Gastrocnemius medialis (tissue), 4 donors: ENCODE data around the gene RXYLT1. TPM values are rescaled to one million over a fixed set of nuclear protein-coding genes. Genes with fewer than 3 reads are reported as not detected.

Experiments used
- ATAC-seq, 2 donors: fragments of 150-250 bp; one replicate each; pipeline ENCODE4 v1.9.1; 2016
- DNase-seq, 2 donors: peaks; one replicate each; pipeline ENCODE4 v3.0.0-alpha.2; 2019
- H3K27ac ChIP-seq, 4 donors: fragments of 200-600 bp; sonication (generic); 1 replicate in 1 of 4; 2 replicates in 3 of 4; pipeline ENCODE4 v1.5.1; 2016 to 2018; ENCODE audit warnings: mild to moderate bottlenecking in 2 of 4, moderate library complexity in 1 of 4
- H3K27me3 ChIP-seq, 3 donors: fragments of 200-600 bp; sonication (generic) in 2 of 3; 1 replicate in 1 of 3; 2 replicates in 2 of 3; pipeline versions ENCODE4 v1.5.1 to v1.6.0; 2016 to 2019; ENCODE audit warnings: mild to moderate bottlenecking in 1 of 3, moderate library complexity in 1 of 3
- H3K36me3 ChIP-seq, 2 donors: fragments of 200-600 bp; sonication (generic) in 1 of 2; one replicate each; pipeline ENCODE4 v1.5.1; 2017 to 2018
- H3K4me1 ChIP-seq, 2 donors: fragments of 200-600 bp; sonication (generic) in 1 of 2; one replicate each; pipeline ENCODE4 v1.5.1; 2016 to 2017; ENCODE audit warnings: mild to moderate bottlenecking in 2 of 2
- H3K4me3 ChIP-seq, 4 donors: fragments of 200-600 bp; sonication (generic) in 3 of 4; 1 replicate in 1 of 4; 2 replicates in 3 of 4; pipeline ENCODE4 v1.5.1; 2016 to 2019; ENCODE audit warnings: mild to moderate bottlenecking in 2 of 4
- H3K9me3 ChIP-seq, 3 donors: fragments of 200-600 bp; sonication (generic) in 2 of 3; 1 replicate in 1 of 3; 2 replicates in 2 of 3; pipeline ENCODE4 v1.5.1; 2016 to 2019
- CTCF ChIP-seq, 5 experiments: fragments of 450-650 bp in 3 of 5; fragments of 200-600 bp in 2 of 5; sonication (generic) in 2 of 5; IDR thresholded peaks in 4 of 5; conservative IDR thresholded peaks in 1 of 5; 1 replicate in 4 of 5; 2 replicates in 1 of 5; pipeline ENCODE4 v1.5.1; 2016 to 2019; ENCODE audit warnings: antibody characterized with exemption in 5 of 5, mild to moderate bottlenecking in 3 of 5, moderate library complexity in 3 of 5
- POLR2A ChIP-seq, 2 donors: fragments of 450-650 bp; IDR thresholded peaks; one replicate each; pipeline ENCODE4 v1.6.1; 2017; ENCODE audit warnings: antibody characterized with exemption in 2 of 2, mild to moderate bottlenecking in 2 of 2, moderate library complexity in 2 of 2
- in situ Hi-C, 4 donors: fragments of 200-750 bp; cut with MboI; loops; one replicate each; pipeline versions ENCODE4 v1.15.0 to v1.8.0; 2017; ENCODE audit warnings: low sequenced_read_pairs in 4 of 4
- intact Hi-C: fragments of 100-400 bp; cut with DNase I; formaldehyde crosslinking; loops from one replicate; pipeline ENCODE4 v1.15.1; 2023; ENCODE audit warnings: low total_unique reads
- total RNA-seq, 4 donors: library from RNA; depleted of rRNA; stranded (reverse); fragments of >200 nt; gene quantifications; one replicate each; pipeline versions ENCODE4 v1.1.0 to v1.2.3, GENCODE V29; 2016

Gene RXYLT1
- total RNA-seq, 4 donors from 2014 or later: 9.4 to 16.5 (median 14.1) TPM

DNA sequence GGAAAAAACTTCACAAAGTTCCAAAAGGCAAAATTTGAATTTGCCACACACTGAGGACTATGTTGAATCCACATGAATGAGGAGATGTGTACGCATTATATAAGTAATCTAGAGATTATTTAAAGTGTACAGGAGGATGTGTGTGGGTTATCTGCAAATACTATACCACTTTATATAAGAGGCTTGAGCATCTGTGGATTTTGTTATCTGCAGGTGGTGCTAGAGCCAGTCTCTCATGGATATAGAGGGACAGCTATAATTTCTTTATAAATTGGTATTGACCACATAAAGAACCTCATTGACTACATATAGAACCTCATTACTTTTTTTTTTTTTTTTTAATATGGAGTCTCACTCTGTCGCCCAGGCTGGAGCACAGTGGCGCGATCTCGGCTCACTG lies 32.2 kb upstream of the RXYLT1 start:
- no peaks in the 10 kb centered on the region for H3K9me3 ChIP-seq
- DNase-seq (no peak), ATAC-seq (no peak)
- in situ Hi-C loops: no loop called here
- no peaks in the 10 kb centered on the region for H3K27me3 ChIP-seq
- H3K27ac ChIP-seq: no peak overlapping the region
- intact Hi-C loops: no loop called here
- no peak overlapping the region for H3K4me3 ChIP-seq
- TF ChIP-seq CTCF (IDR thresholded peaks at IDR 0.05 in 4 of 5, conservative IDR thresholded peaks at IDR 0.05 in 1 of 5) (no peak), POLR2A (IDR thresholded peaks at IDR 0.05) (no peak)
- no peaks in the 10 kb centered on the region for H3K36me3 ChIP-seq
- H3K4me1 ChIP-seq: no peaks in the 10 kb centered on the region

DNA sequence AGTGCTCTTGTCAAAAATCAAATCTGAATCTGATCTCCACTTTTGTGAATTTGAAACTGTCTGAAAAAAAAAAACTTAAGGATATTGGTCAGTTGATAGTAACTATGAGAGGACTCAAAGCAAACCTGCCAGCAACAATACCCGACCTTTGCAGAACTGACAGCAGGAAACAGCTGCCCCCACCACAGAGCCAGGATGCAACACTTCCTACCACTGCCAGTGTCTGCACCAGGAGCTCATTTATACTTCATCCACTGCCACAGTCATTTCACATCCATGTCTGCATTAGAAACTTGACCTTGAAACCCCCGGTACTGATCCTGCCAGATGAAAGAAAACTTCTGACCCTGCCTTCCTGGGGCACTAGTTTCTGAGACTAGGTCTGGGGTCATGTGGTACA lies 27.4 kb upstream of the RXYLT1 start:
- no peak overlapping the region for H3K27ac ChIP-seq
- H3K4me1 ChIP-seq: no peaks in the 10 kb centered on the region
- no peak for DNase-seq
- ATAC-seq: no peak
- H3K9me3 ChIP-seq: no peaks in the 10 kb centered on the region
- no peak for TF ChIP-seq POLR2A (IDR thresholded peaks at IDR 0.05)
- no peak for TF ChIP-seq CTCF (IDR thresholded peaks at IDR 0.05 in 4 of 5, conservative IDR thresholded peaks at IDR 0.05 in 1 of 5)
- no peaks in the 10 kb centered on the region for H3K36me3 ChIP-seq
- no peak overlapping the region for H3K4me3 ChIP-seq
- no peaks in the 10 kb centered on the region for H3K27me3 ChIP-seq
- intact Hi-C loops: no loop called here
- in situ Hi-C loops: no loop called here

DNA sequence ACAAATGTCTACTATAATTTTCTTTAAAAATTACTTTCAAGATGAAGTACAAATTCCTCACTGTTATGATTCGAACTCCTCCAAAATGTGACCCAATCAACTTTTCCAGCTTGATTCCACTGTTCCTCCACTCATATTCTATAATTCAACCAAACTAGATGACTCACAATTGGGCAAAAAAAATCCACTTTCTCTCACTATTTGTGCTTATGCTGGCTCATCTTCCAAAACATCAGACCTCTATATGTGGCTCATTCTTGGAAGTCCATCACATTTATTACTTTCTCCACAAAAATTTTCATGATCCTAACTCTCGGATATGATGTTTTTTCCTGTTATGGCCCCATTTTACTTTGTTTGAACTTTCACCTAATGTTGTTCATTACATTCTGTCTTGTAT lies 26.9 kb upstream of the RXYLT1 start:
- no peak for DNase-seq
- in situ Hi-C loops: no loop called here
- Histone ChIP-seq H3K27ac (no peak overlapping the region), H3K27me3 (no peaks in the 10 kb centered on the region), H3K4me3 (no peak overlapping the region), H3K36me3 (no peaks in the 10 kb centered on the region), H3K9me3 (no peaks in the 10 kb centered on the region), H3K4me1 (no peaks in the 10 kb centered on the region)
- ATAC-seq: no peak
- no peak for TF ChIP-seq CTCF (IDR thresholded peaks at IDR 0.05 in 4 of 5, conservative IDR thresholded peaks at IDR 0.05 in 1 of 5)
- intact Hi-C loops: no loop called here

- H3K4me1 ChIP-seq: no peaks in the 10 kb centered on the region
- intact Hi-C loops (no loop called here), in situ Hi-C loops (no loop called here)
- no peaks in the 10 kb centered on the region for H3K27me3 ChIP-seq
- no peak for ATAC-seq
- no peak for DNase-seq
- TF ChIP-seq POLR2A (IDR thresholded peaks at IDR 0.05): no peak
- H3K9me3 ChIP-seq: no peaks in the 10 kb centered on the region
- no peaks in the 10 kb centered on the region for H3K36me3 ChIP-seq
- no peak overlapping the region for H3K4me3 ChIP-seq
- no peak overlapping the region for H3K27ac ChIP-seq
Observed at GRCh38 chr12:63753743-63754142, 26.0 kb upstream of the RXYLT1 start.

GRCh38 chr12:63764481-63764880 lies 15.2 kb upstream of the RXYLT1 start:
- DNase-seq: no peak
- in situ Hi-C loops: no loop called here
- H3K27me3 ChIP-seq: no peaks in the 10 kb centered on the region
- intact Hi-C loops: no loop called here
- no peaks in the 10 kb centered on the region for H3K4me1 ChIP-seq
- H3K36me3 ChIP-seq: no peaks in the 10 kb centered on the region
- peaks cover 0 to 6% (median 0%) of the 10 kb centered on the region in 3 donors for H3K9me3 ChIP-seq
- no peak overlapping the region for H3K4me3 ChIP-seq
- no peak for TF ChIP-seq POLR2A (IDR thresholded peaks at IDR 0.05)
- TF ChIP-seq CTCF (IDR thresholded peaks at IDR 0.05 in 4 of 5, conservative IDR thresholded peaks at IDR 0.05 in 1 of 5): no peak
- peak in 1 of 2 donors; percentile 27 for ATAC-seq
- H3K27ac ChIP-seq: no peak overlapping the region
